GM10266 (cell line): Measurements from ENCODE around the gene UBLCP1.

Source experiments
- DNase-seq: peaks from one replicate; pipeline ENCODE4 v3.0.0; 2012; ENCODE audit errors: extremely low spot score
- CTCF ChIP-seq: IDR thresholded peaks from 2 replicates; pipeline ENCODE4 v1.5.1; 2012; ENCODE audit warnings: mild to moderate bottlenecking, low read depth; ENCODE audit not compliant: control insufficient read depth, insufficient read depth; ENCODE audit errors: missing control alignments

Gene UBLCP1

DNA sequence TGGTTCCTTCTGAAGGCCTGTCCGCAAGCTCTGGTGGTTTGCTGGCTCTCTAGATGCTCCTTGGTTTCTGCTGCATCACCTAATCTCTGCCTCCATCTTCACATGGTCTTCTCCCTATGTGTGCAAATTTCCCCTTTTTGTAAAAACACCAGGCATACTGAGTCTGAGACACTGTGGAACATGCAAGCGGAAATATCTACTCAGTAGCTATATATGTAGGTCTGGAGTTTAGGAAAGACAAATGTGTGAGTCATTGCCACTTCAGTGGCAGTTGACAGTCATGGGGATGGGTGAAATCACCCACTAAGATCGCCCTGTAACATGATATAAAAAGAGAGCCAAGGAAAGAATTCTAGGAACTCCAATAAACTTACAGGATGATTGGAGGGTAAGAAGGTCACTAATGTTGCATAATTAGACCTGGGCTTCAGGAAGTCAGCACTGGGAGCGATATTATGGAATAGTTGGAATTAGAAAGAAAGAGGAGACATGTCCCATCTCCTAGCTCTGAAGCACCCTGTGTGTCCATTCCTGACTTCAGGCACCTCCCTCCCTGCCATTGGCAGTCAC is 22.7 kb upstream of the UBLCP1 start:
- TF ChIP-seq CTCF, result no peak

GRCh38 chr5:159241946-159242552 is 21.0 kb upstream of the UBLCP1 start:
- no peak for DNase-seq
- no peak for TF ChIP-seq CTCF

More for the DNA sequence above, 22.7 kb upstream of the UBLCP1 start:
- no peak for DNase-seq

- no peak for DNase-seq
- no peak for TF ChIP-seq CTCF
Measured at GRCh38 chr5:159242656-159243055, 20.4 kb upstream of the UBLCP1 start.

GRCh38 chr5:159243385-159243784 is 19.7 kb upstream of the UBLCP1 start:
- no peak for DNase-seq
- TF ChIP-seq CTCF, result no peak

GRCh38 chr5:159244163-159244562 is 18.9 kb upstream of the UBLCP1 start:
- TF ChIP-seq CTCF, result no peak
- no peak for DNase-seq

DNA sequence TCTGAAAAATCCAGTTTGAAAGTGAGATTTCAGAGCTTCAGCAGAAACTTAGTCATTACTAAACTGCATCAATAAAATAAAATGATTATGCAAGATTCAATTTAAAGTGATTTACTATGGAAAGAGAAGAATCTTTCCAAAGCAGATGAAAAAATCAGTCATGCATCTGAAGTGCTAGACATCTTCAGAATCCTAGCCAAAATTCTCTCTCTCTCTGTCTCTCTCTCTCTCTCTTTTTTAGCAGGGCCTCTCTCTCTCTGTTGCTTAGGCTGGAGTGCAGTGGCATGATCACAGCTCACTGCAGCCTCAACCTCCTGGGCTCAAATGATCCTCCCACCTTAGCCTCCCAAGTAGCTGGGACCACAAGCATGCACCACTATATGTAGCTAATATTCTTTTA is 18.2 kb upstream of the UBLCP1 start:
- no peak for TF ChIP-seq CTCF
- no peak for DNase-seq

DNA sequence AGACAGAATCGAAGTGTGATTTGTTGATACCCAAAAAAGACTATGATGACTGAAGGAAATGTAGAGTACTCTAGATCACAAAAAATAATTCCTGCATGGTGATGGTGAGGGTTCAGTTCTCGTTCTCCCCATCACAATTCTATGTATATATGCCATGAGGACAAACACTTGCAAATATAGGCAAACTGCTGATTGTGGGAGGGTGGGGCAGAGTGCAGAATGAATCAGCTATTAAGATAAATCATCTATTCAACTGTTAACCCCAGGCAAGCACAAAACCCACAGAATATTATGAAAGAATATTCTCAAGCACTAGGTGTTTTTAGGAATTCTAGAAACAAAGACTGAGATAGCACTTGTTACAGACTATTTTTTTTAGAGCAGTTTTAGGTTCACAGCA is 13.9 kb upstream of the UBLCP1 start:
- TF ChIP-seq CTCF, result no peak
- no peak for DNase-seq
